HG03439 (cell line): ENCODE measurements around the gene SLC7A1.
"Not testable (repeated sequence)": the region's sequence is repeated elsewhere in the genome, so short reads cannot be mapped to it uniquely, and the experiment has no call there.

Experiments
- ATAC-seq: cut with Tn5 transposase; IDR thresholded peaks from one replicate; pipeline ENCODE4 v1.9.1; 2021; ENCODE audit warnings: mild to moderate bottlenecking, moderate library complexity; ENCODE audit not compliant: unreplicated experiment

SLC7A1 gene

DNA sequence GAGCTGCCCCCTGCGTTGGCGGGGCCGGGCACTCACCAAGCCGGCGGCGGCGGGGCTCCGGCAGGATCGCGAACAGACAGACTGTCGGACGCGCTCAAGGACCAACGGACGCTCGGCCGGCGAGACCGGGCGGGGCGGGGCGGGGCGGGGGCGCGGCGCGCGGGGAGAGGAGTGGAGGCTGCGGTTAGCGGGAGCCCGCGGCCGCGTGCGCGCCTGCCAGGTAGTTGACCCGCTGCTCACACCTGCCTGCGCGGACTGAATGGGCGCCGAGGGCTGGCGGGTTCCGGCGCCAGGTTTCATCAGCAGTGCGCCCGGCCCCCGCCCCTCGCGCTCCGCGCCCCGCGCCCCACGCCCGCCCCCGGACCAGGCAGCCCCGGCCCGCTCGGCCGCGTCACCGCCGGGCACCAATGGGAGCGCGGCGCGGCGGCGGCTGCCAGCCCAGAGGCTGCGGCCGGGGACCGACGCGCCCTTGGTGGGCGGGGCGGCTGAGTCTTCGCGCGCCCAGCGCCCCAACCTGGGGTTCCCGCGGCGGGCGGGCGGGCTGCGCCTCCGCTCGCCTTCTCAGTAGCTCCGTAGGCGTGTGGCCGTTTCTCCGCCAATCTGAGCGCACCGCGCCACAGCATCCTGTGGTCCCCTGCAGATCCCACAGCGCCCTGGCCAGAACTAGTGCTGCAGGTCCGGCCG, at the start of gene SLC7A1:
SLC7A1 (minus strand) TSS at position 309 of the 684 bp plus-strand sequence. CDS start 59,500 bp downstream, outside the sequence.
- ATAC-seq, result peak; percentile 85

DNA sequence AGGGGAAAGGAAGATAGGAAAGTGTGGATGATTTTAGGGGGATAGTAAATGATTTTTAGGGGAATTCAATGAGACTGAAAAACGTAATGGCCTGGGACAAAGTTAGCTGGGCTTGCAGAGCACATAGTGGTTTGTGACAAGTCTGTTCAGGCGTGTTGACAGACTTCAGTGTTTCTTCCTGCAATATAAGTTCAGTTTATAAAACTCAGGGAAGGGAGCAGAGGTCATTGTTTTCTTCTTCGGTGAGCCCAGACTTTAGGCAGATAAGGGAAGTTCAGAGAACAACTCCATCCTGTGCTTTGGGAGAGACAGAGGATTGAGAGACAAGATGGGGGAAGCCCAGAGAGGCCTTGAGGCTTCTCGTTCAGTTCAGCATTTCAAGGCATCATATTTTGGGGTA, 45.2 kb upstream of the SLC7A1 start:
- ATAC-seq, result no peak

DNA sequence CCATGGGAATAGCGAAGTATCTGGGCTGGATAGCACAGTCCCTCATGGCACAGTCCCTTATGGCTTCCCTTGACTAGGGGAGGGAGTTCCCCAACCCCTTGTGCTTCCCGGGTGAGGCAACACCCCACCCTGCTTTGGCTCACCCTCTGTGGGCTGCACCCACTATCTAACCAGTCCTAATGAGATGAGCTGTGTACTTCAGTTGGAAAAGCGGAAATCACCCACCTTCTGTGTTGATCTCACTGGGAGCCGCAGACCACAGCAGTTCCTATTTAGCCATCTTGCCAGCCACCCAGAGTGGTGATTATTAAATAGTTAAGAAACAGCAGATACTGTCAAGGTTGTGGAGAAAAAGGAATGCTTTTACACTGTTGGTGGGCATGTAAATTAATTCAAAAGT, 41.3 kb upstream of the SLC7A1 start:
- not testable (repeated sequence) for ATAC-seq

DNA sequence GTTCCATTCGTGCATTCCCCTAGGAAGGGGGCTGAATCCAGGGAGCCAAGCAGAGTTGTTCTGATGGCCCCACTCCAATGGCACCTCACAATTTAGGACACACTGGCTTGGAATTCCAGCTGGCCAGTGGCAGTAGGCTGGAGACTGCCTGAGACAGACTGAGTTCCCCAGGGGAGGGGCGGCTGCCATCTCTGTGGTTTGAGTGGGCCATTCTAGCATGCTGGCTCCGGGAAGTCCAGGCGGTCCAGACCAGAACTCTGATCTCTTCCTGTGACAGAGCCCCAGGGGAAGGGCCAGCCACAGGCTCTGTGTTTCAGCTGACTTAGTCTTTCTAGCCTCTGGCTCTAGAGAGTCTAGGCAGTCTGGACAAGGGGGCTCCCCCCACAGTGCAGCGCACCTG, 29.5 kb upstream of the SLC7A1 start:
- ATAC-seq, result no peak

DNA sequence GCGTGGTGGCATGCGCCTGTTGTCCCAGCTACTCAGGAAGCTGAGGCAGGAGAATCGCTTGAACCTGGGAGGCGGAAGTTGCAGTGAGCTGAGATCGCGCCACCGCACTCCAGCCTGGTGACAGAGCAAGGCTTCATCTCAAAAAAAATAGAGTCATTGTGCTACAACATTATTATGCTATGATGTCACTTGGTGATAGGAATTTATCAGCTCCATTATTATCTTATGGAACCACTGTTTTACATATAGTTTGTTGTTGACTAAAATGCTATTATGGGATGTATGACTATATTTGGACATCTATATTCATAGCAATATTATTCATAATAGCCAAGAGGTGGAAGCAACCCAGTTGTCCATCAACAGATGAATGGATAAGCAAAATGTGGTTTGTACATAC, 26.4 kb upstream of the SLC7A1 start:
- no peak for ATAC-seq

DNA sequence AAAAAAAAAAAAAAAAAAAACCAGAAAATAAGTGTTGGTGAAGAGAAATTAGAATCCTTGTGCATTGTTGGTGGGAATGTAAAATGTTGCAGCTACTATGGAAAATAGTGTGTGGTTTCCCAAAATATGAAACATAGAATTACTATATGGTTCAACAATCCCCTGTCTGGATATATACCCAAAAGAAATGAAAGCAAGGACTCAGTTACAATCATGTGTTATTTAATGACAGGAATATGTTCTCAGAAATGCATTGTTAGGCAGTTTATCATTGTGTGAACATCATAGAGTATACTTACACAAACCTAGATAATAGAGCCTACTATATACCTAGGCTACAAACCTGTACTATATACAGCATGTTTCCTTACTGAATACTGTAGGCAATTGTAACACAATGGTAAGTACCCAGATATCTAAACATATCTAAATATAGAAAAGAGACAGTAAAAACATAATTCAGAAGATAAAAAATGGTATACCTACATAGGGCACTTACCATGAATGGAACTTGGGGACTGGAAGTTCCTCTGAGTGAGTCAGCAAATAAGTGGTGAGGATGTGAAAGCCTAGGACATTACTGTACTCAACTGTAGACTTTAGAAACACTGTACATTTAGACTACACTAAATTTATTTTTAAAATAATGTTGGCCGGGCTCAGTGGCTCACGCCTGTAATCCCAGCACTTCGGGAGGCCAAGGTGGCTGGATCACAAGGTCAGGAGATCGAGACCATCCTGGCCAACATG, 25.7 kb upstream of the SLC7A1 start:
- ATAC-seq, result no peak

DNA sequence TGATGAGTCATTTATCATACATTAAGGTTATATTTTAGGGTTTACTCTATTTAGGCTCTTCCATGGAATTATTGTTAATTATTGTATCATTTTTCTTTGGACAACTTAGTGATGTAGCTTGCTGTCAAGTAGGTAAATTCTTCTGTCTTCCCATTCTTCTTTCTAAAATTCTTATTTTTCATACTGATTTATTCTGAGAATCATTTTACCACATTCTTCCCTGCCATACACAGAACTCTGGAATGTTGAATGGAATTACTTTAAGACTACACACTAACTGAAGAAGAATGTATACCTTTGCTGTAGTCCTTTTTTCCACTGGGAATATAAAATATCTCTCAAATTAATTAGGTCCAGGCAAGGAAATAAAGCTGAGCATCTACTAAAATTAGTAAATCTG, 24.5 kb upstream of the SLC7A1 start:
- no peak for ATAC-seq

DNA sequence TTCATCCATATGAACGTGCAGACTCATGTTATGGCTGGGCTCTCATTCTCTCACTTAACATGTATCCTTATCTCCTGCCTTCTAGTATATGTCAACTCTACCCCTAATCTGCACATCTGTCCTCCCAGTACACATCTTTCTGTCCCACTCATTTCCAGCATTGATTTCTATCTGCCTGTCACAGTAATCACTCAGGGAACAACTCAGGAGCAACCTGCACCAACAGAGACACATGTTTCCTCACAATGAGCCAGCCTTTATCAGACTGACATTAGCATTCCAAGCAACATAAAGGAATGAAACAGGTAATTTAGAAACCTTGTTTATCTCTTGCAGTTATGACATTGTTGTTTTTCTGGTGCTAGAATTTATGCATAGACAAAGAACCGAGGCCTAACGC, 17.6 kb upstream of the SLC7A1 start:
- ATAC-seq, result no peak

DNA sequence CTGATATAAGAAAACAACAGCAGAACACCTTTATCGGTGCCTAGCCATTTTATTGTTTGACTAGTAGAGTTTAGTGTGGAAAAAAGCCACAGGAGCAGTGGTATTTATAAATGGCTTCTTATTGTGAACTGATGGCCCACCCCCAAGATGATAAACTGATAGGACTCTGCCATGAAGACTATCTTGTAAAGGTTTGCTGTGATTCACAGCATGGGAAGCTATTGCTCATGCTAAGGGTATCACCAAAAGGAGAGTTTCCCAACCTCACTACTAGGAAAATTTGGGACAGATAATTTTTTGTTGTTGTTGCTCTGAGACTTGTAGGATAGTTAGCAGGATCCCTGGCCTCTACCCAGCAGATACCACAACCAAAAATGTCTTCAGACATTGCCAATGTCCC, 12.0 kb upstream of the SLC7A1 start:
- no peak for ATAC-seq

DNA sequence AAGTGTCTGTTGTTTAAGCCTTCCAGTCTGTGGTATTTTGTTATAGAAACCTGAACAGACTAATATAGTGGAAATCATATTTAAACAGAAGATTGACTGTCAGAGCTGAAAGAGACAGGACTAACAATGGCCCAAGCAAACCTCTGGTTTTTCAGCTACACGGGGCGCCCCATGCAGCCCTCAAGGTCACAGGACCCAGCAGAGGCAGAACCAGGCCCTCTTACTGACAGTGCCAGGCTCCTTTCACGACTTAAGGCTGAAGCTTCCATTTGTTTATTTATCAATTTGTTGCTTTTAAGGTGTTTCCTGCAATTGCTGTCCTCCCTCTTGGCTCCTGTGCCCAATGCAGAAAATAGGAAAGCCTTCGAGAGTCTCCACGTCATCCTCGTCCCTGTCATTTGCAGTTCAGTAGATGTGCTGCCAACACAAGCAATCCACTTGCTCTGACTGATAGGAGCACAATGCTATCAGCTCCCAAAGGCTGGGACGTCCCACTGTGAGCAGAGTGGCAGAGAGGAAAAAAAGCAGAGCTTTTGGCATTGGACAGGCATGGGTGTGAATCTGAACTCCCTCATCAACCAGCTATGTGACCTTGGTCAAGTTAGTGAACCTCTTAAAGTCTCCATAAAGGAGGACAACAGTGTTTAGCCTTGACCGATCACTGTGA, 10.5 kb upstream of the SLC7A1 start:
- no peak for ATAC-seq

DNA sequence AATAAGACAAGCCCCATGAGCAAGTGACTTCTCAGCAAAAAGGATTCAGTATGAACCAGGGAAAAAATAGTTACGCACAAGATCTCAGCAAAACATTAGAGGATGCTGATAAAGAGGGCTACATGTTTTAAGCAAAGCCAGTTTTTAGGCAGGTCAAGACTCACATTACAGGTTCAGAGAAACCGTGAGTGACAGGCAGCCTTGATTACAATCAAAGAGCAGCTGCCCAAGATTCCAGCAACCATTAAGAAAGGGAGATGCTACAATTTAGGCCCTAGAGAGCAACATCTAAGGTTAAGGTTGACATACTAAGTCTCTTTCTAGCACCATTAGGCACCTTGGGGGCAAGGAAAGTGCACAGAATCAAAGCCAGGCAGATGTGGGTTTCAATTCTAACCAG, 2.8 kb upstream of the SLC7A1 start:
- ATAC-seq, result no peak

DNA sequence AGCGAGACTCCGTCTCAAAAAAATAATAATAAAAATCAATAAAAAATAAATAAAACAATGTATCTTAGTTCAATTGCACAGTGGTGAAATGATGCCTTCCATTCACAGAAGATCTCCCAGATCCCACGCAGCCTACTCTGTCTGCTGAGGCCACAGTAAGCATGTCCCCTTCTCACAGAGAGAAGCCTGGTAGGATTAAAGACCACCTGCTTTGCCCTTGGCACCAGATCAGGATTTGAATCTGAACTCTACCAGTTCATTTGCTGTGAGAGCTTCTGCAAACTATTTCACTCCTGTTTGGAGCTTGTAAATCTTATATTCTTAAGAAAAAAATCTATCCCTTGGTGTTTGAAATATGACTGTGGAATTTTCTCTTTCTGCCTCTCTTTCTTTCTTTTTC, 2.2 kb upstream of the SLC7A1 start:
- no peak for ATAC-seq

DNA sequence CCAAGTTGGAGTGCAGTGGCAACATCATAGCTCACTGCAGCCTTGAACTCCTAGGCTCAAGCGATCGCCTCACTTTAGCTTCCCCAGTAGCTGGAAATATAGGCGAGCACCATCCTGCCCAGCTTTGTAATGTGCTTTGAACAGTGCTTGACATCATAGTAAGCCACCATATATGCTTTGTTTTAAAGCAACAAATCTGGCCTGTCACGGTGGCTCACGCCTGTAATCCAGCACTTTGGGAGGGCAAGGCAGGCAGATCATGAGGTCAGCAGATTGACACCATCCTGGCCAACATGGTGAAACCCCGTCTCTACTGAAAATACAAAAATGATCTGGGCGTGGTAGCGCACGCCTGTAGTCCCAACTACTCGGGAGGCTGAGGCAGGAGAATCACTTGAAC, 1.8 kb upstream of the SLC7A1 start:
- no peak for ATAC-seq

DNA sequence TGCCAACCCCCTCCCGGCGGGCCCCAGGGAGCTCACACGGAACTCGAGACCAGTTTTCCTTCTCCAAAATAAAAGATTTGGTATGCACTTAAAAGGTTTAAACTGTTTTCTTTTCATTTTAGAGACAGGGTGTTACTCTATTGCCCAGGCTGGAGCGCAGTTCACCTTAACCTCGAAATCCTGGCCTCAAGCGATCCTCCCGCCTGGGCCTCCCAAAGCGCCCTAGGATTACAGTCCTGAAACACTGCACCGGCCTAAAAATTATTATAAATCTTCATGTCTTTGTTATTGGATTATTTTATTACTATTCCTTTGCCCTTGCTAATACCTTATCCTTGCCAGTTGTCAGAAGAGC, 553 bp upstream of the SLC7A1 start:
- no peak for ATAC-seq

DNA sequence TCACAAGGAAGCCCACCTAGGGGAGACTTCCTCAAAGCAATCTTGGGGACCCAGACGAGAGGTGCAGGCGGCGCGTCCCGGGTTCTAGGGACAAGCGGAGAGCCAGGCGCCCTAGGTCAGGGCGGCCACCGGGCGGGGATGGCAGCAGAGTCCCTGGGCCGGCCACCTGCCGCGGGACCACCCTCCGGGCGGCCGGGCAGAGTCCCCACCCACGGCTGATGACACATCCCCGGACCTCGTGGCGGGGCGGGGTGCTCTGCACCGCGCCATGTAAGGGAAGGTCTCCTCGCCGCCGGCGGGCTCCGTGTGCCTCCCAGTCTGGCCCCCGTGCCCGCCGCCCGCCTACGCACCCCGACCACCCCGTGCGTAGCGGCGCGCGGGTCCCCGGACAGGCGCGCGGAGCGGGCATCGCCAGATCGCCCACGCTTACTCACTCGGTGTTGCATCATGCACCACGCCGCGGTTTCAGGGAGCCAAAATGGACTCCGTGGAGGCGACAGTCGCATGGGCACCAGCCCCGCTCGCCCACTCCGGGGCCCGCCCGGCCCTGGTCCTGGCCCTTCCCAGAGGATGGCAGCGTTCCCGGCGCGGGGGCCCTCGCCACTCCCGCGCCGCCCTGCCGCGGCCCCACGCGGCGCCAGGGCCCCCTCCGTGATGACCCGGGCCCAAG, 643 bp downstream of the SLC7A1 start:
- peak; percentile 43 for ATAC-seq

DNA sequence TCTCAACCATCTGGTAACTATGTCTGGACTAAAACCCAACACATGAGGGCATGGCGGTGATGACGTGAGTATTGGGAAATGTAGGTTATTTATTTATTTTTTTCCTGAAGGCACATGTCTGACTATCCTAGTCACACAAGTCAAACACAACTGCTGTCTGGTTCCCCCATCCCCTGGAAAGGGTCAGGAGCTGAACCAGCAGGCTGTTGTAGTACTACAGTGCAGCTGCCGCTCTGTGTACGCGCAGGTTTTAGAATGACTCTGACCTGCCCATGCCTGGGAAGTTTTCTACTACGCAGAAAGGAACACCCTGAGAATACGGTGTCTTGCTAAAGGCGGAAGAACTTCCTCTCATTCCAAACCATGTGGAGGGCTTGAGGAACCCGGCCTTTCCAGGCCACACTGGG, 1.2 kb downstream of the SLC7A1 start:
- ATAC-seq, result peak; percentile 32

DNA sequence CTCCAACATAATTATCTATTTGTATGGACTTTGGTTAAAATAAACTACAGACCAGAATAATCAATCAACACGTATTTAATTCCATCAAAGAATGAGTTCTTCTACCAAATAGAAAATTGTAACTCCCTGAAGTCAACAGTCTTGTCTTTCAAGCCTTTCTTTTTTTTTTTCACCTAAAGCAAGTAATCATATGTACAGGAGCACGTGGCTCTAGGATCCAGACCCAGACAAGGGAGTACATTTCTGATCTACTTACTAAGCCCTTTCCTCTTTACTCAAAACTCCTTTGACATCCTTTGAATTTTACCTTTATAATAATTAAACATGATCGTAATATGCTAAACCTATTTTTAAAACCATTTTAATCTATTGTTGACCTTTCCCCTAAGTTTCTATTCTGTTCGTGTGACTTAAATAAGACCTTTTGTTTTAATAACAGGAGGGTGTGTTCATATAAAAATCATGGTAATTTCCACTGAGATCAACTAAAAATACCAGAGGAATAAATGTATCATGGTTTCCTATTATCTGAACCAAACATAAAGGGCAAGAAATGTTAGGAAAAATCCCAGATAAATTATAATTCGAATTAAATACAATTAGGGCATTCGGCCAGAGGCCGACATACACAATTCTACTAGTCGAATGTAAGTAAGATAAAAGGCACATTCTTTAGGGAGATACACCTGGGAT, 1.7 kb downstream of the SLC7A1 start:
- ATAC-seq, result no peak

DNA sequence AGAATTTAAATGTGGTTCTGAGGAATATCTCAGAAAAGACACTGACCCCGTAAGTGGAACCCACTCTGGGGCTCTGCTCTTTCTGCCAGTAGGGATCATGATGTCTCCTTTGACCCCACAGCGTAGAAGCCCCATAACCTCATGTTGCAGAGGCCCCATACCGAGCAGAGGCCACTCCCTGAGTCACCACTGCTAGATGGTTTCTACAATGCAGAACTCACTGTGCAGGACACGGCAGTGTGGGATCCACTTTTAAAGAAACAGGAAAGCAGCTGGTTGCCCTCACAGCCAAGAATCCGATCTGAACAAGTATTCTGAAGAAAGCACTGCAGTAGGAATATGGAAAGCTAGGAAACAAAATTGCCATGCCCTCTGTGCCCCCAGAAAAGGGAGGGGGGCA, 4.2 kb downstream of the SLC7A1 start:
- no peak for ATAC-seq

DNA sequence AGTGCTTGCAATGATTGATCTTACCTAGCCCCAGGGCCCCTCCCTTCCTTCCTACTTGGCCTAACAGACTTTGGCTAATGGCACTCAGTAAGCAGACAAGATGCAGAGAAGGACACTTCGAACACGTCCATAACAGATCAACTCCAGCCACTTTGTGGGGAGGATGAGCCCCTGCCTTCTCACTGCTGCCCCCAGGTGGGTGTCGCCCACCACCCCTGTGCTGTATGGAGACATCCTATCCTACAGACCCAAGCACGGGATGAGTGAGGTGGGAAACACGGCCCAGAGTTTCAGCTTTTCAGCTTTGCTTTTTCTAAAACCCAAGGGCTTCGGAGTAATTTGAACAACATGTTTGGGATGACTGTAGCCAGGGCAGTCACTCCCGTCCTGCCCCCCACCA, 5.5 kb downstream of the SLC7A1 start:
- ATAC-seq, result no peak

DNA sequence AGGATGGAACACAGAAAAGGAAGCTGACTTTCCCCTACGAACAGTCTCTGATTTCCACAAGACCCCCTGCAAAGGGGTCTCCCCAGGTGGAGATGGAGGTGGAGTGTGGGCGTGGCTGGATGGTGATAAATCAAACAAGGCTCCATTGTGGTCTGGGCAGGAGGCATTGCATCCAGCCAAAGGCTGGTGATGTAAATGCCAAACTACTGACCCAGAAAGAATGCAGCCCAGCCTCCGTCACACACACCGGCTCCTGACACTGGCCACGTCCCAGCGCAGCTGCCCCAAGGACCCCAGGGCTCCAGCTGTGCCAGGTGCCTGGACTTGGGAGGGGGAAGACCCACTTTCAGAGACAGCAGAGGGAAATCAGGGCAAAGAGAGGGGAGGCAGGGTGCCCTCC, 6.3 kb downstream of the SLC7A1 start:
- ATAC-seq, result no peak

DNA sequence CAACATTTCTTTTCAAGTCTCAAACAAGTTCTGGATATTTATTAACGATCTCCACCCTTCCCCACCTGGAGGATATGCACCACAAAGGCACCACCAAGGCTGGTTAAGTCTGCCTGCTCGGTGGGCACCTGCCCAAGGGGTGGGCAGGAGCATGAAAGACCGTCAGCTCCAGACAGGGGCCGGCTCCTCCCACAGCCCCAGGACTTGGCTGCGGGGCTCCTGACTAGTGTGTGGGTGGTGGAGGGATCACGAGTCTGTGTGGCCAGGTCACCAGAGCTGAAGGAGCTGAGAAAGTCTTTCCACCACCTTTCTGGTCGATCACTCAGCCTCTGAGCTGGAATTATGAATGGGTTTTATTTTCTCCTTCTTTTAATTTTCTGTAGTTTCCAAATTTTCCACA, 7.8 kb downstream of the SLC7A1 start:
- no peak for ATAC-seq
